ENCODE results near the gene PLSCR5. TPM values are rescaled to one million over a fixed set of nuclear protein-coding genes. Genes with fewer than 3 reads are reported as not detected.

PLSCR5 gene
- total RNA-seq, 1 donor = not detected

- no peak overlapping the region for H3K27ac ChIP-seq (ENCODE audit: low read depth, low read length)
- H3K4me2 ChIP-seq (ENCODE audit: insufficient read depth, low read length) = no peak overlapping the region
- no peaks in the 10 kb centered on the region for H3K9me3 ChIP-seq (ENCODE audit: low read depth, low read length)
- H3K4me3 ChIP-seq (ENCODE audit: insufficient read depth, low read length) = no peak overlapping the region
- H3K27me3 ChIP-seq (ENCODE audit: insufficient read depth, low read length) = no peaks in the 10 kb centered on the region
- H3K4me1 ChIP-seq (ENCODE audit: insufficient read depth, low read length) = peaks cover 3% of the 10 kb centered on the region
- no peaks in the 10 kb centered on the region for H3K36me3 ChIP-seq (ENCODE audit: insufficient read depth, low read length)
- TF ChIP-seq CTCF (IDR thresholded peaks at IDR 0.05; ENCODE audit: extremely low read depth, low read depth, low read length) = no peak
- no peak for DNase-seq (ENCODE audit: insufficient read length, low spot score, missing footprints)
- no peak overlapping the region for H2AFZ ChIP-seq (ENCODE audit: low read length)
- H3K79me2 ChIP-seq (ENCODE audit: insufficient read depth, low read length) = no peaks in the 10 kb centered on the region
- no peaks in the 10 kb centered on the region for H4K20me1 ChIP-seq (ENCODE audit: insufficient read depth, low read length)
Measured at GRCh38 chr3:146566138-146566537, 39.0 kb downstream of the PLSCR5 start.

- no peak for DNase-seq (ENCODE audit: insufficient read length, low spot score, missing footprints)
- no peaks in the 10 kb centered on the region for H3K79me2 ChIP-seq (ENCODE audit: insufficient read depth, low read length)
- TF ChIP-seq CTCF (IDR thresholded peaks at IDR 0.05; ENCODE audit: extremely low read depth, low read depth, low read length) = no peak
Measured at GRCh38 chr3:146561879-146562278, 43.3 kb downstream of the PLSCR5 start.

GRCh38 chr3:146561463-146561862 is 43.7 kb downstream of the PLSCR5 start:
- Histone ChIP-seq H3K36me3 (ENCODE audit: insufficient read depth, low read length) (no peaks in the 10 kb centered on the region), H3K4me2 (ENCODE audit: insufficient read depth, low read length) (no peak overlapping the region), H3K27me3 (ENCODE audit: insufficient read depth, low read length) (no peaks in the 10 kb centered on the region), H2AFZ (ENCODE audit: low read length) (no peak overlapping the region), H3K27ac (ENCODE audit: low read depth, low read length) (no peak overlapping the region), H3K9me3 (ENCODE audit: low read depth, low read length) (no peaks in the 10 kb centered on the region), H3K4me1 (ENCODE audit: insufficient read depth, low read length) (no peaks in the 10 kb centered on the region), H4K20me1 (ENCODE audit: insufficient read depth, low read length) (no peaks in the 10 kb centered on the region), H3K79me2 (ENCODE audit: insufficient read depth, low read length) (no peaks in the 10 kb centered on the region), H3K4me3 (ENCODE audit: insufficient read depth, low read length) (no peak overlapping the region)
- TF ChIP-seq CTCF (IDR thresholded peaks at IDR 0.05; ENCODE audit: extremely low read depth, low read depth, low read length) = no peak
- DNase-seq (ENCODE audit: insufficient read length, low spot score, missing footprints) = no peak

More at GRCh38 chr3:146561879-146562278, 43.3 kb downstream of the PLSCR5 start:
- no peaks in the 10 kb centered on the region for H3K27me3 ChIP-seq (ENCODE audit: insufficient read depth, low read length)
- H4K20me1 ChIP-seq (ENCODE audit: insufficient read depth, low read length) = no peaks in the 10 kb centered on the region
- no peak overlapping the region for H3K4me2 ChIP-seq (ENCODE audit: insufficient read depth, low read length)
- no peak overlapping the region for H3K4me3 ChIP-seq (ENCODE audit: insufficient read depth, low read length)
- H3K36me3 ChIP-seq (ENCODE audit: insufficient read depth, low read length) = no peaks in the 10 kb centered on the region
- H3K4me1 ChIP-seq (ENCODE audit: insufficient read depth, low read length) = no peaks in the 10 kb centered on the region
- H2AFZ ChIP-seq (ENCODE audit: low read length) = no peak overlapping the region
- H3K9me3 ChIP-seq (ENCODE audit: low read depth, low read length) = no peaks in the 10 kb centered on the region
- no peak overlapping the region for H3K27ac ChIP-seq (ENCODE audit: low read depth, low read length)

- Histone ChIP-seq H3K79me2 (ENCODE audit: insufficient read depth, low read length) (no peaks in the 10 kb centered on the region), H3K27me3 (ENCODE audit: insufficient read depth, low read length) (no peaks in the 10 kb centered on the region), H2AFZ (ENCODE audit: low read length) (no peak overlapping the region), H3K4me1 (ENCODE audit: insufficient read depth, low read length) (no peaks in the 10 kb centered on the region), H3K4me3 (ENCODE audit: insufficient read depth, low read length) (no peak overlapping the region), H3K9me3 (ENCODE audit: low read depth, low read length) (no peaks in the 10 kb centered on the region), H3K4me2 (ENCODE audit: insufficient read depth, low read length) (no peak overlapping the region), H4K20me1 (ENCODE audit: insufficient read depth, low read length) (no peaks in the 10 kb centered on the region), H3K36me3 (ENCODE audit: insufficient read depth, low read length) (no peaks in the 10 kb centered on the region), H3K27ac (ENCODE audit: low read depth, low read length) (no peak overlapping the region)
- DNase-seq (ENCODE audit: insufficient read length, low spot score, missing footprints) = no peak
- TF ChIP-seq CTCF (IDR thresholded peaks at IDR 0.05; ENCODE audit: extremely low read depth, low read depth, low read length) = no peak
Measured at GRCh38 chr3:146560678-146561077, 44.5 kb downstream of the PLSCR5 start.

All from osteoblast (primary cell).